H9 (cell line): ENCODE data around the gene GMPPB. TPM values are rescaled to one million over a fixed set of nuclear protein-coding genes. Genes with fewer than 3 reads are reported as not detected.

Experiments used
- DNase-seq: peaks from one replicate; pipeline ENCODE4 v3.0.0-alpha.2; 2017
- H2AFZ ChIP-seq: one replicate; pipeline ENCODE4 v1.6.1; 2013; ENCODE audit warnings: mild to moderate bottlenecking, low read length, control low read depth, moderate library complexity
- H2AK5ac ChIP-seq: 2 replicates; pipeline ENCODE4 v1.6.1; 2013; ENCODE audit warnings: low read length, control low read depth, mixed read lengths; ENCODE audit not compliant: insufficient read length
- H2BK120ac ChIP-seq: one replicate; pipeline ENCODE4 v1.6.1; 2013; ENCODE audit warnings: low read depth, mild to moderate bottlenecking, low read length, control low read depth, inconsistent platforms; ENCODE audit not compliant: poor library complexity, severe bottlenecking
- H2BK12ac ChIP-seq: 2 replicates; pipeline ENCODE4 v1.6.1; 2013; ENCODE audit warnings: low read length, control low read depth, mixed read lengths, low read depth; ENCODE audit not compliant: insufficient read length
- H2BK15ac ChIP-seq: 2 replicates; pipeline ENCODE4 v1.6.1; 2013; ENCODE audit warnings: low read depth, low read length, control low read depth
- H2BK20ac ChIP-seq: one replicate; pipeline ENCODE4 v1.6.1; 2013; ENCODE audit warnings: low read depth, mild to moderate bottlenecking, low read length, control low read depth, inconsistent platforms; ENCODE audit not compliant: poor library complexity, severe bottlenecking
- H2BK5ac ChIP-seq: 2 replicates; pipeline ENCODE4 v1.6.1; 2013; ENCODE audit warnings: low read length, control low read depth, mixed read lengths; ENCODE audit not compliant: insufficient read length
- H3K14ac ChIP-seq: 2 replicates; pipeline ENCODE4 v1.6.1; 2013; ENCODE audit warnings: low read length, control low read depth; ENCODE audit not compliant: insufficient read depth
- H3K18ac ChIP-seq: 2 replicates; pipeline ENCODE4 v1.6.1; 2013; ENCODE audit warnings: low read depth, mild to moderate bottlenecking, mixed read lengths, low read length, control low read depth; ENCODE audit not compliant: insufficient read length
- H3K23ac ChIP-seq: 2 replicates; pipeline ENCODE4 v1.6.1; 2013; ENCODE audit warnings: low read length, control low read depth, mixed read lengths, low read depth; ENCODE audit not compliant: insufficient read length
- H3K23me2 ChIP-seq: 2 replicates; pipeline ENCODE4 v1.6.1; 2013; ENCODE audit warnings: low read depth, mild to moderate bottlenecking, mixed read lengths, low read length, control low read depth; ENCODE audit not compliant: insufficient read length, poor library complexity, severe bottlenecking
- H3K27ac ChIP-seq: 2 replicates; pipeline ENCODE4 v1.5.1; 2013; ENCODE audit warnings: low read length, control low read depth, mixed read lengths, low read depth; ENCODE audit not compliant: insufficient read length
- H3K27me3 ChIP-seq: 2 replicates; pipeline ENCODE4 v1.6.1; 2013; ENCODE audit warnings: low read length, control low read depth, inconsistent platforms; ENCODE audit not compliant: insufficient read depth
- H3K4ac ChIP-seq: 2 replicates; pipeline ENCODE4 v1.6.1; 2013; ENCODE audit warnings: low read depth, mild to moderate bottlenecking, control low read depth, inconsistent platforms, low read length, moderate library complexity
- H3K4me1 ChIP-seq: 2 replicates; pipeline ENCODE4 v1.6.1; 2013; ENCODE audit warnings: low read length, control low read depth, inconsistent platforms; ENCODE audit not compliant: insufficient read depth
- H3K4me2 ChIP-seq: 2 replicates; pipeline ENCODE4 v1.6.1; 2013; ENCODE audit warnings: low read length, control low read depth, mixed read lengths; ENCODE audit not compliant: insufficient read length, insufficient read depth
- H3K56ac ChIP-seq: 2 replicates; pipeline ENCODE4 v1.6.1; 2013; ENCODE audit warnings: low read depth, mild to moderate bottlenecking, mixed read lengths, low read length, control low read depth; ENCODE audit not compliant: insufficient read length
- H3K79me1 ChIP-seq: 2 replicates; pipeline ENCODE4 v1.6.1; 2013; ENCODE audit warnings: low read depth, mild to moderate bottlenecking, moderate library complexity, low read length, control low read depth, inconsistent platforms; ENCODE audit not compliant: insufficient read depth, poor library complexity, severe bottlenecking
- H3K79me2 ChIP-seq: 2 replicates; pipeline ENCODE4 v1.6.1; 2013; ENCODE audit warnings: low read length, control low read depth, inconsistent platforms; ENCODE audit not compliant: insufficient read depth
- H3K9ac ChIP-seq: 2 replicates; pipeline ENCODE4 v1.6.1; 2013; ENCODE audit warnings: low read length, control low read depth, mixed read lengths; ENCODE audit not compliant: insufficient read length; ENCODE audit errors: extremely low read depth
- H3K9me3 ChIP-seq: one replicate; pipeline ENCODE4 v1.6.1; 2013; ENCODE audit warnings: low read depth, low read length, inconsistent platforms; ENCODE audit not compliant: control insufficient read depth
- H3T11ph ChIP-seq: one replicate; pipeline ENCODE4 v1.6.1; 2013; ENCODE audit warnings: mild to moderate bottlenecking, low read length, control low read depth, inconsistent platforms
- H4K20me1 ChIP-seq: one replicate; pipeline ENCODE4 v1.6.1; 2013; ENCODE audit not compliant: control insufficient read depth, insufficient read length, insufficient read depth
- H4K5ac ChIP-seq: 2 replicates; pipeline ENCODE4 v1.6.1; 2013; ENCODE audit warnings: low read depth, mild to moderate bottlenecking, mixed read lengths, low read length, control low read depth; ENCODE audit not compliant: insufficient read length
- H4K8ac ChIP-seq: replicated peaks from 2 replicates; pipeline ENCODE4 v1.6.1; 2013; ENCODE audit warnings: low read length, control low read depth, mixed read lengths, low read depth; ENCODE audit not compliant: insufficient read length
- H4K91ac ChIP-seq: 2 replicates; pipeline ENCODE4 v1.6.1; 2013; ENCODE audit warnings: low read depth, mild to moderate bottlenecking, moderate library complexity, mixed read lengths, low read length, control low read depth; ENCODE audit not compliant: insufficient read length
- H3K27ac Mint-ChIP-seq, 3 experiments: 2 replicates in 2 of 3; 3 replicates in 1 of 3; pipeline ENCODE4 v1.8.0; 2020 to 2021; ENCODE audit warnings: mixed read lengths in 3 of 3, mild to moderate bottlenecking in 1 of 3, moderate library complexity in 1 of 3
- H3K27me3 Mint-ChIP-seq: 2 replicates; pipeline ENCODE4 v1.8.0; 2021; ENCODE audit warnings: low read depth, mild to moderate bottlenecking, moderate library complexity, mixed read lengths
- H3K36me3 Mint-ChIP-seq, 3 experiments: 2 replicates in 2 of 3; 3 replicates in 1 of 3; pipeline ENCODE4 v1.8.0; 2020 to 2021; ENCODE audit warnings: low read depth in 3 of 3, mixed read lengths in 3 of 3; ENCODE audit not compliant: insufficient read depth in 1 of 3
- H3K4me1 Mint-ChIP-seq, 2 experiments: 2 replicates each; pipeline ENCODE4 v1.8.0; 2020; ENCODE audit warnings: mixed read lengths in 2 of 2
- H3K4me3 Mint-ChIP-seq, 2 experiments: 2 replicates in 1 of 2; 3 replicates in 1 of 2; pipeline ENCODE4 v1.8.0; 2020 to 2021; ENCODE audit warnings: mild to moderate bottlenecking in 2 of 2, mixed read lengths in 2 of 2, moderate library complexity in 1 of 2
- H3K9me3 Mint-ChIP-seq, 2 experiments: 2 replicates in 1 of 2; 3 replicates in 1 of 2; pipeline ENCODE4 v1.8.0; 2020; ENCODE audit warnings: mild to moderate bottlenecking in 2 of 2, mixed read lengths in 2 of 2, moderate library complexity in 1 of 2
- CTCF ChIP-seq: fragments of 200-600 bp; sonication (generic); conservative IDR thresholded peaks from 3 replicates; pipeline ENCODE4 v1.8.0; 2021; ENCODE audit warnings: antibody characterized with exemption, mild to moderate bottlenecking
- WGBS: extraction: QIAGEN DNeasy Blood & Tissue Kit; methylation state at CpG from one replicate; pipeline ENCODE4 v1.1.7; 2013; ENCODE audit warnings: missing lambda C conversion rate, low lambda C conversion rate, mixed read lengths; ENCODE audit not compliant: insufficient read length; ENCODE audit errors: extremely low coverage; 5-methylcytosine and 5-hydroxymethylcytosine counted together
- total RNA-seq: library from RNA; stranded (reverse); gene quantifications from 2 replicates; pipeline ENCODE4 v1.2.1, GENCODE V29; 2021

The GMPPB gene
- total RNA-seq, 1 experiment from 2014 or later = 31.1 TPM

GRCh38 chr3:49734752-49735151, 11.0 kb upstream of the GMPPB start:
- no peak overlapping the region for H3K27ac ChIP-seq
- no peak overlapping the region for H2AK5ac ChIP-seq
- no peak overlapping the region for H4K8ac ChIP-seq
- no peaks in the 10 kb centered on the region for H3K79me1 ChIP-seq
- no peak overlapping the region for H3K4me3 Mint-ChIP-seq
- 0 out of 2 replicates have a peak, but pooled peaks cover 2% of the 10 kb centered on the region for H3K79me2 ChIP-seq
- no peaks in the 10 kb centered on the region for H4K20me1 ChIP-seq
- H2BK12ac ChIP-seq = no peak overlapping the region
- no peak overlapping the region for H3K18ac ChIP-seq
- no peaks in the 10 kb centered on the region for H3K23me2 ChIP-seq
- no peak overlapping the region for H2BK120ac ChIP-seq
- WGBS = no CpG with 5 or more reads among the region's 6 CpGs
- no peak overlapping the region for H2BK5ac ChIP-seq
- H3K23ac ChIP-seq = no peak overlapping the region
- TF ChIP-seq CTCF = no peak
- no peak for DNase-seq
- H3T11ph ChIP-seq = no peak overlapping the region
- no peak overlapping the region for H3K56ac ChIP-seq
- H4K5ac ChIP-seq = no peak overlapping the region
- no peak overlapping the region for H3K4me2 ChIP-seq
- no peak overlapping the region for H4K91ac ChIP-seq
- H2BK20ac ChIP-seq = no peak overlapping the region
- peaks cover 28 to 66% (median 60%) of the 10 kb centered on the region in 3 experiments; a peak in 6 of 7 replicates for H3K36me3 Mint-ChIP-seq
- H3K27me3 Mint-ChIP-seq = no peaks in the 10 kb centered on the region
- H2BK15ac ChIP-seq = no peak overlapping the region
- H3K14ac ChIP-seq = no peak overlapping the region
- no peak overlapping the region for H3K9ac ChIP-seq
- no peaks in the 10 kb centered on the region for H3K4me1 ChIP-seq
- H3K9me3 Mint-ChIP-seq = no peaks in the 10 kb centered on the region; a peak in 1 of 5 replicates
- H2AFZ ChIP-seq = no peak overlapping the region
- H3K4ac ChIP-seq = no peak overlapping the region
- H3K9me3 ChIP-seq = no peaks in the 10 kb centered on the region
- H3K27ac Mint-ChIP-seq = peak overlapping the region in 1 of 3 experiments; percentile 87; a peak in 1 of 7 replicates
- no peaks in the 10 kb centered on the region; the same call in 1 of the 2 replicates for H3K27me3 ChIP-seq
- no peaks in the 10 kb centered on the region for H3K4me1 Mint-ChIP-seq
